Activated B cell treated with CpG ODN at 0.5 μM for 24 hours (primary cell): ENCODE measurements around the gene PHKG2. TPM values are rescaled to one million over a fixed set of nuclear protein-coding genes. Genes with fewer than 3 reads are reported as not detected.
"Not testable (repeated sequence)": the region's sequence is repeated elsewhere in the genome, so short reads cannot be mapped to it uniquely, and the experiment has no call there.

Source experiments
- ATAC-seq: fragments of 200-7000 bp; cut with Tn5 transposase; one replicate; pipeline ENCODE4 v1.10.0; 2021; ENCODE audit warnings: low read depth, mild to moderate bottlenecking, moderate library complexity
- CTCF ChIA-PET: fragments of 350-600 bp; sonication (Branson Sonifier 250); formaldehyde crosslinking; loops from one replicate; lab custom pipeline; 2021; ENCODE audit warnings: antibody characterized with exemption; lab: Charles Lee
- POLR2A ChIA-PET: fragments of 350-600 bp; sonication (Branson Sonifier 250); formaldehyde crosslinking; loops from one replicate; lab custom pipeline; 2021; ENCODE audit warnings: antibody characterized with exemption; lab: Charles Lee
- DNase-seq: peaks from one replicate; pipeline ENCODE4 v3.0.0; 2022
- H3K27ac Mint-ChIP-seq: one replicate; pipeline ENCODE4 v1.8.0; 2020; ENCODE audit warnings: mixed read lengths
- H3K27me3 Mint-ChIP-seq: one replicate; pipeline ENCODE4 v1.8.0; 2021; ENCODE audit warnings: mixed read lengths
- H3K36me3 Mint-ChIP-seq: one replicate; pipeline ENCODE4 v1.8.0; 2021; ENCODE audit warnings: low read depth, mixed read lengths
- H3K4me1 Mint-ChIP-seq: one replicate; pipeline ENCODE4 v1.8.0; 2021; ENCODE audit warnings: mixed read lengths
- H3K4me3 Mint-ChIP-seq: one replicate; pipeline ENCODE4 v1.8.0; 2020; ENCODE audit warnings: mild to moderate bottlenecking, mixed read lengths
- H3K9me3 Mint-ChIP-seq: one replicate; pipeline ENCODE4 v1.8.0; 2020; ENCODE audit warnings: mixed read lengths
- intact Hi-C: fragments of 100-400 bp; cut with micrococcal nuclease; formaldehyde crosslinking; loops from one replicate; pipeline ENCODE4 v1.15.1; 2024
- total RNA-seq: library from RNA; stranded (reverse); gene quantifications from 2 replicates; pipeline ENCODE4 v1.2.3, GENCODE V29; 2022
- TF ChIP-seq, protein P1 (sequence below): fragments of 200-600 bp; IDR thresholded peaks from one replicate; pipeline ENCODE4 v1.8.0; 2022; ENCODE audit warnings: antibody characterized with exemption, mild to moderate bottlenecking

The PHKG2 gene
- total RNA-seq, 1 donor from 2014 or later = 51.4 TPM

DNA sequence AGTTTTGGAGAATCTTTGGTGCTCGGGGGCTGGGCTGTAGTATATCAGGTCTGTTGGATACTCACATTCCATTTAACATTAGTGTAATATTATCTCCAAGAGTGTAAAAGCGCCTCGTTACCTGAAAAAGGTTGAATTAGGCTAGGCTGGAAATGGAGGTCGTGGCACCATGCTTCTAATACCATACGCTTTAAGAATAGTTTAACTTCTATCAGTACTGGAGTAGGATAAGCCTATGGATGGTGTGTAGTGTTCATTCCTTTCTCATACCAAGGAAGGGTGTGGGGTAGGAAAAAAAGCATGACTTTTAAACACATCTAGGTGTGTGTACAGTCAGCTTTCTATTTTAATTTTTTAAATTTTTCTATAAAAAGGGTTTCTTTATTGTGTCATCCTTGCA, 47.3 kb upstream of the PHKG2 start:
- peaks cover 57% of the 10 kb centered on the region for H3K36me3 Mint-ChIP-seq
- no peak overlapping the region for H3K27ac Mint-ChIP-seq
- TF ChIP-seq, protein P1, sequence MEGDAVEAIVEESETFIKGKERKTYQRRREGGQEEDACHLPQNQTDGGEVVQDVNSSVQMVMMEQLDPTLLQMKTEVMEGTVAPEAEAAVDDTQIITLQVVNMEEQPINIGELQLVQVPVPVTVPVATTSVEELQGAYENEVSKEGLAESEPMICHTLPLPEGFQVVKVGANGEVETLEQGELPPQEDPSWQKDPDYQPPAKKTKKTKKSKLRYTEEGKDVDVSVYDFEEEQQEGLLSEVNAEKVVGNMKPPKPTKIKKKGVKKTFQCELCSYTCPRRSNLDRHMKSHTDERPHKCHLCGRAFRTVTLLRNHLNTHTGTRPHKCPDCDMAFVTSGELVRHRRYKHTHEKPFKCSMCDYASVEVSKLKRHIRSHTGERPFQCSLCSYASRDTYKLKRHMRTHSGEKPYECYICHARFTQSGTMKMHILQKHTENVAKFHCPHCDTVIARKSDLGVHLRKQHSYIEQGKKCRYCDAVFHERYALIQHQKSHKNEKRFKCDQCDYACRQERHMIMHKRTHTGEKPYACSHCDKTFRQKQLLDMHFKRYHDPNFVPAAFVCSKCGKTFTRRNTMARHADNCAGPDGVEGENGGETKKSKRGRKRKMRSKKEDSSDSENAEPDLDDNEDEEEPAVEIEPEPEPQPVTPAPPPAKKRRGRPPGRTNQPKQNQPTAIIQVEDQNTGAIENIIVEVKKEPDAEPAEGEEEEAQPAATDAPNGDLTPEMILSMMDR = no peak
- intact Hi-C loops = no loop called here
- ATAC-seq (no peak), DNase-seq (no peak)
- peaks cover 22% of the 10 kb centered on the region for H3K4me1 Mint-ChIP-seq
- no peak overlapping the region for H3K4me3 Mint-ChIP-seq
- POLR2A ChIA-PET = interaction anchor here (0.7 kb wide), 2 partner anchors 94 to 303 kb away, joined by 3 to 4 read pairs; no protein-coding TSS in a partner anchor
- H3K9me3 Mint-ChIP-seq = no peaks in the 10 kb centered on the region
- H3K27me3 Mint-ChIP-seq = no peaks in the 10 kb centered on the region
- CTCF ChIA-PET = no interaction called here

DNA sequence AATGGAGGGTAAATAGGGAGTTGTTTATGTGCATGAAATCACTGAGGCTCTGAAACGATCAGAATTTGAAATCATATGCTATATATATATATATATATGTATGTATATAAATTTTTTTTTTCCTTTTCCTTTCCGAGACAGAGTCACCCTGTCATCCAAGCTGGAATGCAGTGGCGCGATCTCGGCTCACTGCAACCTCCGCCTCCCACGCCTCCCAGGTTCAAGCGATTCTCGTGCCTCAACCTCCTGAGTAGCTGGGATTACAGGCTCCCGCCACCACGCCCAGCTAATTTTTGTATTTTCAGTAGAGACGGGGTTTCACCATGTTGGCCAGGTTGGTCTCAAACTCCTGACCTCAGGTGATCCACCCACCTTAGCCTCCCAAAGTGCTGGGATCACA, 45.2 kb upstream of the PHKG2 start:
- CTCF ChIA-PET, H3K4me3 Mint-ChIP-seq: not testable (repeated sequence)

DNA sequence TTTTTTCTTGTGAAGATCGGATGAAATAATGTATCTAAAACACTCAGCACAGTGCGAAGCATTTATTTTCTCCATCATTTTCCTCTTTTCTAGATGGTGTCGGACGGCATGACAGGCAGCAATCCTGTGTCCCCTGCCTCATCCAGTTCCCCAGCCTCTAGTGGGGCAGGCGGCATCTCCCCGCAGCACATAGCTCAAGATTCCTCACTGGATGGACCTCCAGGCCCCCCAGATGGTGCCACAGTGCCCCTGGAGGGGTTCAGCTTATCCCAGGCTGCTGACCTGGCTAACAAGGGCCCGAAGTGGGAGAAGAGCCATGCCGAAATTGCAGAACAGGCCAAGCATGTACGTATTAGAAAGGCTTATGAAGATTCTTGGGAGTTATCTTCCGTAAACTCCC, 44.3 kb upstream of the PHKG2 start:
- H3K9me3 Mint-ChIP-seq = no peaks in the 10 kb centered on the region
- no peak overlapping the region for H3K4me3 Mint-ChIP-seq
- CTCF ChIA-PET = no interaction called here
- POLR2A ChIA-PET = no interaction called here
- ATAC-seq (no peak), DNase-seq (no peak)
- H3K27ac Mint-ChIP-seq = no peak overlapping the region
- TF ChIP-seq, protein P1 = no peak
- H3K27me3 Mint-ChIP-seq = no peaks in the 10 kb centered on the region
- intact Hi-C loops = no loop called here
- peaks cover 16% of the 10 kb centered on the region for H3K4me1 Mint-ChIP-seq
- peaks cover 77% of the 10 kb centered on the region for H3K36me3 Mint-ChIP-seq

More for the DNA sequence above, 45.2 kb upstream of the PHKG2 start:
- H3K27me3 Mint-ChIP-seq, DNase-seq, ATAC-seq, H3K27ac Mint-ChIP-seq, intact Hi-C loops, H3K9me3 Mint-ChIP-seq: not testable (repeated sequence)
- POLR2A ChIA-PET = interaction anchor here (0.7 kb wide), 1 partner anchor 1840 kb away, joined by 6 read pairs; no protein-coding TSS in a partner anchor
- H3K36me3 Mint-ChIP-seq = peaks cover 75% of the 10 kb centered on the region
- H3K4me1 Mint-ChIP-seq = peaks cover 16% of the 10 kb centered on the region

DNA sequence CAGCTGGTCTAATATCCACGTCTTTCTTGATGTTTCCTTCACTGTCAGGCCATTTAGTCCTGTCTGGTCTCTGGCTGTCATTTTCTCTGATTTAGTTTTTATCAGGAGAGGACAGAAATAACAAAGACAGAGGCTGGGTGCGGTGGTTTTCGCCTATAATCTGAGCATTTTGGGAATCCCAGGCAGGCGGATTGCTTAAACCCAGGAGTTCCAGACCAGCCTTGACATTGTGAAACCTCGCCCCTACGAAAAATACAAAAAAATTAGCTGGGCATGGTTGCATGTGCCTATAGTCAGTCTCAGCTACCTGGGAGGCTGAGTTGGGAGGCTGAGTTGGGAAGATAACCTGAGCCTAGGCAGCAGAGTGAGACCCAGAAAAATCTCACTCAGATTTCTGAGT, 42.2 kb upstream of the PHKG2 start:
- intact Hi-C loops = no loop called here
- H3K36me3 Mint-ChIP-seq = peaks cover 81% of the 10 kb centered on the region
- H3K9me3 Mint-ChIP-seq = no peaks in the 10 kb centered on the region
- no peaks in the 10 kb centered on the region for H3K27me3 Mint-ChIP-seq
- H3K27ac Mint-ChIP-seq = no peak overlapping the region
- ChIA-PET POLR2A (interaction anchor here (1.1 kb wide), 1 partner anchor 48 kb away, joined by 3 read pairs; the partner anchor contains the start of gene FBRS), CTCF (no interaction called here)
- TF ChIP-seq, protein P1 = no peak
- ATAC-seq = no peak
- no peak for DNase-seq
- H3K4me3 Mint-ChIP-seq = no peak overlapping the region
- no peaks in the 10 kb centered on the region for H3K4me1 Mint-ChIP-seq

DNA sequence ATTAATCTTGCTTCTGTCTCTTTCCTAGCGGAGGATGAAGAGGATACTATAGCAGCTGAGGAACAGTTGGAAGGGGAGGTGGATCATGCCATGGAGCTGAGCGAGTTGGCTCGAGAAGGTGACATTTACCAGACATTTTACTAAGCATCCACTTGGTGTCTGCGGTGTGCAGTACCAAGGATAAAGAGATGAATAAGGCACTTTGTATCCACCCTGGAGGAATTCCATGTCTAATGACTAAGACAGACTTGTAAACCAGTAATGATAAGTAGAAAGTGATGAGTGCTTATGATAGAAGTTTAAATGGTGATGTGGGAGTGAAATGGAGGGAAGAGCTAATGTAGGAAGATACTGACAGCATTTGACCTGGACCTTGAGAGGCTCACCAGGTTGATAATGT, 37.3 kb upstream of the PHKG2 start:
- Mint-ChIP-seq H3K27ac (no peak overlapping the region), H3K4me3 (no peak overlapping the region), H3K9me3 (no peaks in the 10 kb centered on the region), H3K36me3 (peaks cover 89% of the 10 kb centered on the region), H3K27me3 (no peaks in the 10 kb centered on the region), H3K4me1 (peaks cover 16% of the 10 kb centered on the region)
- TF ChIP-seq, protein P1 = no peak
- POLR2A ChIA-PET = interaction anchor here (0.5 to 1.2 kb wide), 3 partner anchors 15 to 37 kb away, joined by 3 to 5 read pairs (median 4); partner anchors contain the start of gene PHKG2
- ATAC-seq (no peak), DNase-seq (no peak)
- CTCF ChIA-PET = no interaction called here
- intact Hi-C loops = no loop called here

DNA sequence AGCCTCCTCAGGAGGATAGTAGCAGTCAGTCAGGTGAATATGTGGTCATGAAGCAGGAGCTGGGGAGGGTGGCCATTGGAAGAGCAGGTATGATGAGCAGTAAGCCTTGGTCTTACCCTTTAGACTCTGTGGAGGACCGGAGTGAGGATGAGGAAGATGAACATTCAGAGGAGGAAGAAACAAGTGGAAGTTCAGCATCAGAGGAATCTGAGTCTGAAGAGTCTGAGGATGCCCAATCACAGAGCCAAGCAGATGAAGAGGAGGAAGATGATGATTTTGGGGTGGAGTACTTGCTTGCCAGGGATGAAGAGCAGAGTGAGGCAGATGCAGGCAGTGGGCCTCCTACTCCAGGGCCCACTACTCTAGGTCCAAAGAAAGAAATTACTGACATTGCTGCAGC, 36.5 kb upstream of the PHKG2 start:
- ATAC-seq (no peak), DNase-seq (no peak)
- Mint-ChIP-seq H3K9me3 (no peaks in the 10 kb centered on the region), H3K27ac (no peak overlapping the region), H3K4me3 (no peak overlapping the region), H3K27me3 (no peaks in the 10 kb centered on the region), H3K4me1 (peaks cover 22% of the 10 kb centered on the region), H3K36me3 (peaks cover 90% of the 10 kb centered on the region)
- intact Hi-C loops = no loop called here
- CTCF ChIA-PET = no interaction called here
- TF ChIP-seq, protein P1 = no peak
- POLR2A ChIA-PET = interaction anchor here (1.2 kb wide), 1 partner anchor 37 kb away, joined by 4 read pairs; the partner anchor contains the start of gene PHKG2
